Lung (tissue), 12 donors: ENCODE data around the gene FLYWCH1. TPM values are rescaled to one million over a fixed set of nuclear protein-coding genes. Genes with fewer than 3 reads are reported as not detected.

Experiments
- ATAC-seq: fragments of 200-7000 bp; cut with Tn5 transposase; one replicate; pipeline ENCODE4 v1.9.1; 2020; ENCODE audit warnings: moderate number of reproducible peaks; ENCODE audit not compliant: insufficient read depth, low FRiP score
- DNase-seq, 3 donors: peaks; one replicate each; pipeline ENCODE4 v3.0.0-alpha.2; 2013 to 2017
- H3K27ac ChIP-seq, 2 donors: one replicate each; pipeline ENCODE4 v1.5.1; 2013; ENCODE audit warnings: mild to moderate bottlenecking in 2 of 2, moderate library complexity in 2 of 2, control low read depth in 1 of 2, inconsistent platforms in 1 of 2, low read depth in 1 of 2, low read length in 1 of 2
- H3K27me3 ChIP-seq, 3 donors: one replicate each; pipeline ENCODE4 v1.5.1; 2013; ENCODE audit warnings: low read length in 2 of 3; ENCODE audit not compliant: control insufficient read depth in 3 of 3, insufficient read depth in 3 of 3
- H3K36me3 ChIP-seq, 4 donors: one replicate each; pipeline ENCODE4 v1.5.1; 2013; ENCODE audit warnings: low read length in 4 of 4, mild to moderate bottlenecking in 1 of 4, moderate library complexity in 1 of 4; ENCODE audit not compliant: control insufficient read depth in 4 of 4, insufficient read depth in 4 of 4
- H3K4me1 ChIP-seq, 5 donors: one replicate each; pipeline ENCODE4 v1.5.1; 2013; ENCODE audit warnings: low read length in 5 of 5, mild to moderate bottlenecking in 2 of 5, moderate library complexity in 1 of 5; ENCODE audit not compliant: control insufficient read depth in 5 of 5, insufficient read depth in 5 of 5
- H3K4me3 ChIP-seq: one replicate; pipeline ENCODE4 v1.5.1; 2013; ENCODE audit warnings: mild to moderate bottlenecking, control low read depth, moderate library complexity
- H3K9ac ChIP-seq, 2 donors: one replicate each; pipeline ENCODE4 v1.5.1; 2013; ENCODE audit warnings: low read length in 2 of 2, control low read depth in 1 of 2; ENCODE audit not compliant: insufficient read depth in 1 of 2
- H3K9me3 ChIP-seq, 4 donors: one replicate each; pipeline ENCODE4 v1.5.1; 2013; ENCODE audit warnings: low read length in 3 of 4, mild to moderate bottlenecking in 1 of 4, moderate library complexity in 1 of 4; ENCODE audit not compliant: control insufficient read depth in 4 of 4, insufficient read depth in 3 of 4
- CTCF ChIP-seq: IDR thresholded peaks from 2 replicates; pipeline ENCODE4 v1.5.1; 2012; ENCODE audit warnings: mild to moderate bottlenecking; ENCODE audit errors: control extremely low read depth, extremely low read depth
- WGBS, 2 donors: extraction: QIAGEN DNeasy Blood & Tissue Kit; methylation state at CpG; one replicate each; pipeline ENCODE4 v1.1.7; 2013; 5-methylcytosine and 5-hydroxymethylcytosine counted together
- polyA plus RNA-seq, 2 donors: library from polyadenylated mRNA; stranded (reverse); fragments of 200-250 nt; gene quantifications; one replicate each; pipeline ENCODE4 v1.2.1, GENCODE V29; 2013
- total RNA-seq, 2 donors: library from RNA; depleted of rRNA in 1 of 2; stranded (reverse); fragments of >200 nt in 1 of 2; gene quantifications; one replicate each; pipeline ENCODE4 v1.2.1, GENCODE V29; 2014 to 2021
- donor health status: control.
- donor health status: control.
- donor health status: Bipolar disorder and iron deficiency.
- donor health status: healthy.
- donor health status: DM: yes; HTN: yes; CAD: no.

FLYWCH1 gene
- total and polyA plus RNA-seq, 4 donors: 13.3 to 34.3 (median 21.4) TPM

- ATAC-seq: no peak
- Histone ChIP-seq H3K4me1 (no peaks in the 10 kb centered on the region), H3K27ac (no peak overlapping the region), H3K27me3 (no peaks in the 10 kb centered on the region), H3K9me3 (no peaks in the 10 kb centered on the region), H3K4me3 (no peak overlapping the region), H3K9ac (no peak overlapping the region), H3K36me3 (peaks cover 0 to 15% (median 5%) of the 10 kb centered on the region in 4 donors)
- no peak for DNase-seq
- WGBS, 2 donors: 91 to 93% methylated on average over 19 of the region's 19 CpGs
- TF ChIP-seq CTCF: no peak
Measured at GRCh38 chr16:2949705-2950352, 38.1 kb downstream of the FLYWCH1 start.

- Histone ChIP-seq H3K9ac (no peak overlapping the region), H3K9me3 (no peaks in the 10 kb centered on the region), H3K4me3 (no peak overlapping the region), H3K36me3 (peaks cover 0 to 15% (median 5%) of the 10 kb centered on the region in 4 donors), H3K27ac (no peak overlapping the region), H3K27me3 (no peaks in the 10 kb centered on the region), H3K4me1 (no peaks in the 10 kb centered on the region)
- 93 to 94% methylated on average over 13 of the region's 13 CpGs for WGBS, 2 donors
- DNase-seq (no peak), ATAC-seq (no peak)
- TF ChIP-seq CTCF: no peak
Measured at GRCh38 chr16:2950353-2950724, 38.6 kb downstream of the FLYWCH1 start.

- Histone ChIP-seq H3K36me3 (peaks cover 0 to 15% (median 5%) of the 10 kb centered on the region in 4 donors), H3K4me3 (no peak overlapping the region), H3K9ac (no peak overlapping the region), H3K9me3 (no peaks in the 10 kb centered on the region), H3K27me3 (no peaks in the 10 kb centered on the region), H3K27ac (no peak overlapping the region), H3K4me1 (no peaks in the 10 kb centered on the region)
- DNase-seq: no peak
- ATAC-seq: no peak
- TF ChIP-seq CTCF: no peak
- WGBS, 2 donors: 86 to 95% methylated on average over 16 of the region's 16 CpGs
Measured at GRCh38 chr16:2950773-2951172, 39.0 kb downstream of the FLYWCH1 start.

- H3K4me3 ChIP-seq: no peak overlapping the region
- no peaks in the 10 kb centered on the region for H3K9me3 ChIP-seq
- no peak overlapping the region for H3K27ac ChIP-seq
- DNase-seq (no peak), ATAC-seq (no peak)
- no peaks in the 10 kb centered on the region for H3K27me3 ChIP-seq
- TF ChIP-seq CTCF: no peak
- no peak overlapping the region for H3K9ac ChIP-seq
- WGBS, 2 donors: 60 to 81% methylated on average over 11 of the region's 11 CpGs
- no peaks in the 10 kb centered on the region for H3K4me1 ChIP-seq
- H3K36me3 ChIP-seq: peaks cover 0 to 15% (median 0%) of the 10 kb centered on the region in 4 donors
Measured at GRCh38 chr16:2952679-2953078, 40.9 kb downstream of the FLYWCH1 start.
